GM08714 (cell line): ENCODE measurements around the gene HSPBAP1.

Experiments
- H3K4me3 ChIP-seq: fragments of 200-500 bp; sonication (Bioruptor generic); 2 replicates; pipeline ENCODE4 v1.5.1; 2014; ENCODE audit warnings: mild to moderate bottlenecking, low read length, inconsistent platforms
- ZNF274 ChIP-seq: IDR thresholded peaks from 2 replicates; pipeline ENCODE4 v1.6.1; 2012; ENCODE audit warnings: mild to moderate bottlenecking, low read depth, low read length

Gene HSPBAP1

GRCh38 chr3:122694966-122695365 is 98.7 kb downstream of the HSPBAP1 start:
- TF ChIP-seq ZNF274, result no peak
- H3K4me3 ChIP-seq, result no peak overlapping the region; the same call in 1 of the 2 replicates

DNA sequence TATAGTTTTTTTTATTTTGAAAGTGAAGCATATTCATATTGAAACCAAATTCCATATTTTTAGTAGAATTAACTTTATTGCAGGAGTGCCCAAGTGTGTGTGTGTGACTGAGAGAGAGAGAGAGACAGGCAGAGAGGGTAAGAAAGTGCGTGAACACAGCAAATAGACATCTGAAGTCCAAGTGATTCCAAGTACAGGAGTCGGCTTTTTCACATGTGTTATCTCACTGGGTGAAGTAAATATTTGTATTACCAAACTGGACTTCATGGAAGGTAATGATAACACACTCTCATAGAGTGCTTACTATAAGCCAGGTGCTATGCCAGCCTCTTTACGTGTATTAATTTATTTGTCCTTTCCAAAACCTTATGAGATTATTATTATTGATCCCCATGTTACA is 101.0 kb downstream of the HSPBAP1 start:
- no peak for TF ChIP-seq ZNF274
- H3K4me3 ChIP-seq, result no peak overlapping the region

DNA sequence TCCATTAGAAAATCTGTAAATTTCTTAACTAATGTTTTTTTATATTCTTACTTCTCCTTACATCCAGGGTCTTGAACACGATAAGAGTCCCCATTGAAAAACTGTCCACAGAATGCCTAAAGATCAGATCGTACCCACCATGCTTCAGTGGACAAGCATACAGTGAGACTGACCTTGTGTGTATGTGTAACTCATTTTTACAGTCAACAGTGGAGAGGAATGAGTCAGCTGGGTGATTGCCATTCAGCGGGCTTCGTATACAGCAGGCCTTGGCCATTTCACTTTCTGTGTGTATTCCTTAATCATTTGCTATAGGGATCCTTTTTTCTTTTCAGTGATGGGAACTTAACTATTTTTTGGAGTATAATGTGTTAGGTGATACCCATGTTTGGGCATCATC is 102.4 kb downstream of the HSPBAP1 start:
- H3K4me3 ChIP-seq, result no peak overlapping the region
- no peak for TF ChIP-seq ZNF274

DNA sequence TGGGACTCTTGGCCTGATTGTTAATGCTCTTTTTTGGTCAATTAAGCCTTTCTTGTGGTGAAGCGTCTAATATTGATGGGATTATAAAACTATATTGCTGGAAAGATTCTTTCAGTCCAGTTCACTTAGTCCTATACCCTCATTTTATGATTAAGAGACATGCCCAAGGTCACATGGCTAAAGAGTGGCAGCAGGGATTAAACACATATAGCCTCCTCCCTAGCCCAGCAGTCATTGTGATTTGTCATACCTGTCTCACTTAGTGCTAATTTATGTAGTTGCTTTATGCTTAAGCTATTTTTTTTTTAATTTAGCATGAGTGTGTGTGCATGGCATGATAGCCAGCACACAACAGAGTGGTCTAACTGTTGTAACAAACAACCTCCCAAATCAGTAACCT is 103.5 kb downstream of the HSPBAP1 start:
- H3K4me3 ChIP-seq, result no peak overlapping the region
- TF ChIP-seq ZNF274, result no peak
